Gastroesophageal sphincter (tissue), 4 donors: ENCODE data around the gene FGFR3. TPM values are rescaled to one million over a fixed set of nuclear protein-coding genes. Genes with fewer than 3 reads are reported as not detected.

Source experiments
- ATAC-seq: fragments of 150-250 bp; one replicate; pipeline ENCODE4 v1.9.1; 2016; ENCODE audit warnings: mild to moderate bottlenecking, moderate library complexity
- H3K27ac ChIP-seq, 4 donors: fragments of 200-600 bp; sonication (generic) in 3 of 4; 1 replicate in 3 of 4; 2 replicates in 1 of 4; pipeline ENCODE4 v1.5.1; 2016 to 2019
- H3K27me3 ChIP-seq: fragments of 200-600 bp; sonication (generic); one replicate; pipeline ENCODE4 v1.5.1; 2019
- H3K36me3 ChIP-seq, 2 donors: fragments of 200-600 bp; sonication (generic); one replicate each; pipeline ENCODE4 v1.5.1; 2019; ENCODE audit warnings: control low read depth in 1 of 2
- H3K4me1 ChIP-seq, 3 donors: fragments of 200-600 bp; sonication (generic); 1 replicate in 2 of 3; 2 replicates in 1 of 3; pipeline ENCODE4 v1.5.1; 2016 to 2019; ENCODE audit warnings: control low read depth in 2 of 3
- H3K4me3 ChIP-seq, 2 donors: fragments of 200-600 bp; sonication (generic); one replicate each; pipeline ENCODE4 v1.5.1; 2019; ENCODE audit warnings: mild to moderate bottlenecking in 1 of 2, moderate library complexity in 1 of 2
- H3K9me3 ChIP-seq, 3 donors: fragments of 200-600 bp; sonication (generic); one replicate each; pipeline ENCODE4 v1.5.1; 2017 to 2019; ENCODE audit warnings: control low read depth in 2 of 3
- EP300 ChIP-seq: sonication (generic); formaldehyde crosslinking; IDR thresholded peaks from one replicate; pipeline ENCODE4 v1.6.1; 2017; ENCODE audit warnings: antibody characterized with exemption, mild to moderate bottlenecking
- POLR2A ChIP-seq, 2 donors: fragments of 450-650 bp; IDR thresholded peaks; one replicate each; pipeline ENCODE4 v1.6.1; 2017; ENCODE audit warnings: antibody characterized with exemption in 2 of 2, mild to moderate bottlenecking in 2 of 2, moderate library complexity in 1 of 2
- POLR2AphosphoS5 ChIP-seq: sonication (generic); formaldehyde crosslinking; IDR thresholded peaks from one replicate; pipeline ENCODE4 v1.6.1; 2017; ENCODE audit warnings: antibody characterized with exemption
- WGBS, 2 donors: methylation state at CpG; one replicate each; pipeline ENCODE4 v1.1.5; 2018; ENCODE audit warnings: low coverage in 1 of 2; 5-methylcytosine and 5-hydroxymethylcytosine counted together
- total RNA-seq, 4 donors: library from RNA; depleted of rRNA; stranded (reverse); fragments of >200 nt; gene quantifications; one replicate each; pipeline ENCODE4 v1.1.0, GENCODE V29; 2016
- TF ChIP-seq, protein P1 (sequence below), 4 experiments: fragments of 200-600 bp in 2 of 4; fragments of 450-650 bp in 2 of 4; sonication (generic) in 1 of 4; IDR thresholded peaks; one replicate each; pipeline ENCODE4 v1.5.1; 2017 to 2019; ENCODE audit warnings: antibody characterized with exemption in 4 of 4, mild to moderate bottlenecking in 2 of 4, moderate library complexity in 2 of 4

The FGFR3 gene
- total RNA-seq, 4 donors from 2014 or later = 1.4 to 17.7 (median 1.8) TPM

DNA sequence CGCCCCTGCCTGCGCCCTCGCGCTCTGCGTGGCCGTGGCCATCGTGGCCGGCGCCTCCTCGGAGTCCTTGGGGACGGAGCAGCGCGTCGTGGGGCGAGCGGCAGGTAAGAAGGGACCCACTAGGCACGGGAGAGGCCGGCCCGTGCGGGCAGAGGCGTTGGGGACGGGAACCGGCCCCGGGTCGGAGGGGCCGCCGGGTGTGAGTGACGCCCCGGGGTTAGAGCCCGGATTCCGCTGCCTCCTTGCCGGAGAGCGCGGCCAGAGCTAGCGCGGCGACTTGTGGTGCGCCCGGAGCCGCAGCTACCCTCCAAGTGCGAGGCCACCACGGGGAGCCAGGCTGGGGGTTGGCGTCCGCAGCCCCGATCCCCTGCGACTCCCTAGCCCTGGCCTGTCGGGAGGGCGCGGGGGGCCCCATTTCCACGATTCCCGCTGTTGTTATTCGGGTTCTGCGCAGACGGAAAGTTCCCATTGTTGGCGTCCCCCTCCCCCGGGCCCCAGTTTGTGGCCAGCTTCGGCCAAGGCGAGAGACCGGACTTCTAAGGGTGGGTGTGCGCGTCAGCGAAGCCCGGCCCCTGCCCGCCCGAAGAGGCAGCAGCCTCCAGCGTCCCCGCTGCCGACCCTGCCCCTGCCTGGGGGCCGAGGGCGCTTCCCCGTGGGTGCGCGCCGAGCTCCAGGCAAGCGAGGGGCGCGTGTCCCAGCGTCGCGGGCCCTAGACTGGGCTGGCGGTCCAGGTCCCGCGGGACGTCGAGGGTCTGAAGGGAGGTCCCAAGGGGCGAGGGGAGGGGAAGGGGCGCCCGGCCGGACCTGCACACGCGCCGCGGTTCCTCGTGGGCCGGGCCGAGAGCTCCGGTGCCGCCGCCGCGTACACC, 1.1 kb downstream of the FGFR3 start:
- Histone ChIP-seq H3K36me3 (no peaks in the 10 kb centered on the region), H3K27me3 (peaks cover 70% of the 10 kb centered on the region), H3K4me3 (peak overlapping the region in 1 of 2 donors; percentile 57), H3K27ac (no peak overlapping the region), H3K4me1 (peaks cover 0 to 29% (median 17%) of the 10 kb centered on the region in 3 donors), H3K9me3 (no peaks in the 10 kb centered on the region)
- no peak for TF ChIP-seq POLR2A (IDR thresholded peaks at IDR 0.05)
- TF ChIP-seq, protein P1, sequence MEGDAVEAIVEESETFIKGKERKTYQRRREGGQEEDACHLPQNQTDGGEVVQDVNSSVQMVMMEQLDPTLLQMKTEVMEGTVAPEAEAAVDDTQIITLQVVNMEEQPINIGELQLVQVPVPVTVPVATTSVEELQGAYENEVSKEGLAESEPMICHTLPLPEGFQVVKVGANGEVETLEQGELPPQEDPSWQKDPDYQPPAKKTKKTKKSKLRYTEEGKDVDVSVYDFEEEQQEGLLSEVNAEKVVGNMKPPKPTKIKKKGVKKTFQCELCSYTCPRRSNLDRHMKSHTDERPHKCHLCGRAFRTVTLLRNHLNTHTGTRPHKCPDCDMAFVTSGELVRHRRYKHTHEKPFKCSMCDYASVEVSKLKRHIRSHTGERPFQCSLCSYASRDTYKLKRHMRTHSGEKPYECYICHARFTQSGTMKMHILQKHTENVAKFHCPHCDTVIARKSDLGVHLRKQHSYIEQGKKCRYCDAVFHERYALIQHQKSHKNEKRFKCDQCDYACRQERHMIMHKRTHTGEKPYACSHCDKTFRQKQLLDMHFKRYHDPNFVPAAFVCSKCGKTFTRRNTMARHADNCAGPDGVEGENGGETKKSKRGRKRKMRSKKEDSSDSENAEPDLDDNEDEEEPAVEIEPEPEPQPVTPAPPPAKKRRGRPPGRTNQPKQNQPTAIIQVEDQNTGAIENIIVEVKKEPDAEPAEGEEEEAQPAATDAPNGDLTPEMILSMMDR (IDR thresholded peaks at IDR 0.05) = no peak
- TF ChIP-seq POLR2AphosphoS5 = no peak
- no peak for TF ChIP-seq EP300
- peak; percentile 13 for ATAC-seq
- no CpG with 5 or more reads among the region's 101 CpGs for WGBS, 2 donors

DNA sequence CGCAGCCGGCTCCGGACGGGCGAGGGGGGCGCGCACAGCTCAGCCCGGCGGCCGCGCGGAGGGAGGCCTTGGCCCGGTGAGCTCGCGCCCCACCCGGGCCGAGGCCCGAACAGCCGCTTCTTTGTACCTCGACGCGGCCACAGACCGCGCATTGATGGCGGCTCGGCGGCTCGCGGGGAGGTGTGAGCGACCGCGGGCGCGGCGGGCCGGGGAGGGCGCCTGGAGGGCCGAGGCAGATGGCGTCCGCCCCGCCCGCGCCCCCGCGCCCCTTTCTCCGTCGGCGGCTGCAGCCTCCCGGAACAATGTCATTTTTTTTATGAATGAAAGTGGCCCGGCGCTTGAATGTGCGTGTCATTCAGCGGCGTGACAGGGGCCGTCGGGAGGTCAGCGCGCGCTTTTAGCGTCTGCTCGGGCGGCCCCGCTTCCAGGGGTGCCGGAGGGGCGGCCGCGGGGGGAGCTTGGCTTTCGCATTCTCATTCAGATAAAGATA, 1.8 kb downstream of the FGFR3 start:
- no peak overlapping the region for H3K27ac ChIP-seq
- TF ChIP-seq EP300 = no peak
- TF ChIP-seq POLR2AphosphoS5 = no peak
- no peak for TF ChIP-seq POLR2A (IDR thresholded peaks at IDR 0.05)
- TF ChIP-seq, protein P1 (IDR thresholded peaks at IDR 0.05) = no peak

GRCh38 chr4:1795299-1796195, 2.5 kb downstream of the FGFR3 start:
- no peaks in the 10 kb centered on the region for H3K36me3 ChIP-seq
- peaks cover 0 to 29% (median 17%) of the 10 kb centered on the region in 3 donors for H3K4me1 ChIP-seq
- H3K9me3 ChIP-seq = no peaks in the 10 kb centered on the region
- TF ChIP-seq, protein P1 (IDR thresholded peaks at IDR 0.05) = no peak
- TF ChIP-seq POLR2AphosphoS5 = no peak
- no peak for TF ChIP-seq POLR2A (IDR thresholded peaks at IDR 0.05)
- no peak for TF ChIP-seq EP300
- ATAC-seq = no peak
- no CpG with 5 or more reads among the region's 32 CpGs for WGBS, 2 donors
- peak overlapping the region in 1 of 2 donors; percentile 57 for H3K4me3 ChIP-seq
- H3K27me3 ChIP-seq = peaks cover 82% of the 10 kb centered on the region
- no peak overlapping the region for H3K27ac ChIP-seq

More for the DNA sequence above, 1.8 kb downstream of the FGFR3 start:
- peak overlapping the region in 1 of 2 donors; percentile 57 for H3K4me3 ChIP-seq
- peaks cover 0 to 29% (median 17%) of the 10 kb centered on the region in 3 donors for H3K4me1 ChIP-seq
- no peaks in the 10 kb centered on the region for H3K36me3 ChIP-seq
- ATAC-seq = no peak
- H3K9me3 ChIP-seq = no peaks in the 10 kb centered on the region
- WGBS, 2 donors = no CpG with 5 or more reads among the region's 68 CpGs
- H3K27me3 ChIP-seq = peaks cover 75% of the 10 kb centered on the region

DNA sequence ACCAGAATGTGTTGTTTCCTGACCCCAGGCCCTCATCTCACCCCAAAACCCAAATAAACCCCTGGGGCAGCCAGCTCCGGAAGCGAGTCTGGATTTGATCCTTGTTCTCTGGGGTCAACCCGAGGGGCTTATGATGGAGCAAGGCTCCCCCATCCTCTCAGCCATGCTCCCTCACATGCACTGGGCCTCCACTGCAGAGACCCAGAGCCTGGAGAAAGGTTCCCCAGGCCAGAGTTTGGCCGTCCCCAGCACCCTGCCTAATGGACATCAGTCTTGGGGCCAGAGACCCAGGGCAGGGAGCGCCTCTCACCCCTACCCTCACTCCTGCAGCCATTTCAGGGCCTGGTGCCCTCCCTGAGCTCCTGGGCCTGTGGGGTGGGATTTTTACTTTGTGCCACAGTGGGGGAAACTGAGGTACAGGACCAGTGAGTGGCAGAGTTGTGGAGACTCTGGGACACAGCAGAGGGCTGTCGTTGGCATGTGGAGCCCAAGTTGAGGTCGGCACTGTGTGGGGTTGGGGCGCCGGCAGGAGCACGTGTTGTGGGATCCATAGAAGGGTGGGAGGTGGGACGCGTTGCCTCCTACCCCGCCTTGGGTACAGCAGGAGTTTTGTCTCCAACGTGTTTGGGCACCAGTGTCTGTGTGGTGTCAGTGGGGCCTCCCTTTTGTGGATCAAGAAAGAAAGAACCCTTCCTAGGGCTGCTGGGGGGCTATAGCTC, 3.6 kb downstream of the FGFR3 start:
- 92% methylated on average over 2 of the region's 14 CpGs; no CpG with 5 or more reads in 1 of the 2 donors for WGBS, 2 donors
- H3K9me3 ChIP-seq = no peaks in the 10 kb centered on the region
- H3K4me1 ChIP-seq = peaks cover 0 to 29% (median 17%) of the 10 kb centered on the region in 3 donors
- no peak overlapping the region for H3K4me3 ChIP-seq
- TF ChIP-seq POLR2AphosphoS5 = no peak
- TF ChIP-seq, protein P1 (IDR thresholded peaks at IDR 0.05) = no peak
- no peak for TF ChIP-seq EP300
- no peaks in the 10 kb centered on the region for H3K36me3 ChIP-seq
- no peak overlapping the region for H3K27ac ChIP-seq
- H3K27me3 ChIP-seq = peaks cover 87% of the 10 kb centered on the region
- ATAC-seq = no peak
